ENCODE measurements around the gene BTK.

Gene BTK

DNA sequence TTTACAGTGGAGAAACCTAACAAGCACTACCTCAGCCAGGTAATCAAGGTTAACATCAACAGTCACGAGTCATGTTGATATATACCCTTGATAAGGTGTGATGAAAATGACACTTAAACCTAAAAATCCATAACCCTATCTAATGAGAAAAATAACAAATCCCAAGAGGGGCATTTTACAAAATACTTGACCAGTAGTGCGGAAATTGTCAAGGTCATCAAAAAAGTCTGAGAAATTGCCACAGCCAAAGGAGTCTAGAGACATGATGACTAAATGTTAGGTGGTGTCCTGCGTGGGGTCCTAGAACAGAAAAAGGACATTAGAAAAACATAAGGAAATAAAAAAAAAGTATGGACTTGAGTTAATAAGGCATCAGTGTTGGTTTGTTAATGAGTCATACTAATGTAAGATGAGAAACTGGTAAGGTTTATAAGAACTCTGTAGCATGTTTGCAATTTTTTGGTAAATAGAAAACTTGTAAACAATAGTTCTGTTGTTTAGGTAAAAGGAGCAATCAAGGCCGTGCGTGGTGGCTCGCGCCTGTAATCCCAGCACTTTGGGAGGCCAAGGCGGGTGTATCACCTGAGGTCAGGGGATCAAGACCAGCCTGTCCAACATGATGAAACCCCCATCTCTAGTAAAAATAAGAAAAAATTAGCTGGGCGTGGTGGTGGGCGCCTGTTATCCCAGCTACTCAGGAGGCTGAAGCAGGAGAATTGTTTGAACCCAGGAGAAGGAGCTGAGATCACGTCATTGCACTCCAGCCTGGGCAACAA is 7.7 kb upstream of the BTK start:
- no peak for DNase-seq (ENCODE audit: low spot score)

GRCh38 chrX:101391831-101392230 is 5.8 kb upstream of the BTK start:
- DNase-seq (ENCODE audit: low spot score): no peak

GRCh38 chrX:101390664-101391525 is 4.9 kb upstream of the BTK start, which contains the start of gene RPL36A:
Gene RPL36A, plus strand, starts transcription at chrX:101391011. Its CDS starts 33 bp downstream, at chrX:101391044.
- DNase-seq (ENCODE audit: low spot score): peak; percentile 92

DNA sequence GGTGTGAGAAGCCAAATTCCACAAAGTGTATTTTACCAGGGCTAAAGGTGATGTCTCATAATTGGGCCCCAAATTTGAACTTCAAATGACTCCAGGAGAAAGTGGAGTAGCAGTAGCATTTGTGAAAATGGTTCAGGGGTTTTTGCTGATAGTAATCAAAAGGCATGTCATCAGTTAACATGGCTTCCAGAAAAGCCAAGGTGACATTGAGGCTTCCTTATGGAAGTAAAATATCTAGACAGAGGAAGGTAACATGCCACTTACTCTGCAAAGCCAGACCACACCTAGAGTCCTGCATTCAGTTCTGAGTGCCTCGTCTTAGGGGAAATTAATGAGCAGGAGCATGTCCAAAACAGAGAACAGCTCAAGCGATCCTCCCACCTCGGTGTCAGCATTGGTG is 2.6 kb upstream of the BTK start:
- DNase-seq (ENCODE audit: low spot score): no peak

- no peak for DNase-seq (ENCODE audit: low spot score)
Measured at GRCh38 chrX:101386542-101386885, 523 bp upstream of the BTK start.

DNA sequence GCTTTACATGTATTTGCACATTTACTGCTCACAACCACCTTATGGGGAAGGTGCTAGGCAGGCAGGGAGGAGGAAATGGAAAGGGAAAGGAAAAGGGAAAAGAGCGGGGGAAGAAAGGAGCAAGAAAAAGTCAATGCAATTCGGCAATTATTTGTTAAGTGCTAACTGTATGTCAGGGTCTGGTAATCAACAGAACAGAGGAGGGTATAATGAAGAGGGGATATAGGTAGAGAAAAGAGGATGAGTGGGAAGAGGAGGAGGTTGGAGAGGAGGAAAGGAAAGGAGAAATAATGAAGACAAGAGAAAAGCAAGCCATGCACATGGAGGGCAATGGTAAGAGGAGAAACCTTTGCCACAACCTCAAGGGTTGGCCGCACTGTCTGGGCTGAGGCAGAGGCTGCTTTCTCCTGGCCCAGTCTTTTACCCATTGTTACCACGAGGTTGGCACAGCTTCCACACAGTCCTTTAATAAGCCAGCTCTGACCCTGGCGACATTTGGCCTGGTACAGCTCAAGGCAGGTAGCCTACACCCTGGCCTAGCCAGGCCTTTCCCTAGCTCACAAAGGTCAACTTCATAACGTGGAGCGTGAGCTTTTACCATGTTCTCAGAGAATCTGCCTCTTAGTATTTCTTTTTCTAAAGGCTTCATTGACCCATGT is 836 bp downstream of the BTK start:
- DNase-seq (ENCODE audit: low spot score): no peak

GRCh38 chrX:101383679-101384205 is 2.2 kb downstream of the BTK start:
- no peak for DNase-seq (ENCODE audit: low spot score)

DNA sequence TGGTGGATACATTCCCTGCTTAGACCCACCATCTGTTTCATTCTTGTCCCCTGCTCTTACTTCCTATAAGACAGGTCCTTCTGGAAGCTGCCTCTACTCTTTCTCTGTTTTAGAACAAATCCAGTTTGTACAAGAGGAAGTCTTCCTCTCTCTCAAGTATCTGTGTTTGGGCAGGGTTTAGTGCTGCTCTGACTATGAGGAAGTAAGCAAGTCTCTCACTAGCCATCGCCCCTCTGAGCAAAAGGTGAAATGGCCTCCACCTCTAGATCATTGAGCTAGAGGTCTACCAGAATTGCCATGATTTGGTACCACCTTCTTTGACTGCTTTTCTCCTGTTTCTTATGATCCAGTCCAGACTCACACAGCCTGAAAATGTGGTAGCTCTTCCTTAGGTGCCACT is 8.4 kb downstream of the BTK start:
- DNase-seq (ENCODE audit: low spot score): no peak

GRCh38 chrX:101370888-101371504 is 15.0 kb downstream of the BTK start:
- no peak for DNase-seq (ENCODE audit: low spot score)

DNA sequence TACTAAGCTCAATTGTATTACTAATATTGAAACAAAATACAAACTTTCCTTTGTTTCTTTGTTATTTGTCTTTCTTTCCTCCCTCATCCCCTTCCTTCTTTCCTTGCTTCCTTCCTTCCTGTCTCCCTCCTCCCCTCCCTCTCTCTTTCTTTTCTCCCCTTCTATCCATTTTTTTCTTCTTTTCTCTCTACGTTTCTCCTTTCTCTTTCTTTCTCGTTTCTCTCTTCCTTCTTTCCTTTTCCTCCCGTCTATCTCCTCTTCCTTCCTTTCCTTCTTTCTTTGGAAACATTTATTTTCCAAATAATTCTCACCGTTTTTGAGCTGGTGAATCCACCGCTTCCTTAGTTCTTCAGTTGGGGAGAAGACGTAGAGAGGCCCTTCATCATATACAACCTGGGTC is 16.3 kb downstream of the BTK start:
- no peak for DNase-seq (ENCODE audit: low spot score)

DNA sequence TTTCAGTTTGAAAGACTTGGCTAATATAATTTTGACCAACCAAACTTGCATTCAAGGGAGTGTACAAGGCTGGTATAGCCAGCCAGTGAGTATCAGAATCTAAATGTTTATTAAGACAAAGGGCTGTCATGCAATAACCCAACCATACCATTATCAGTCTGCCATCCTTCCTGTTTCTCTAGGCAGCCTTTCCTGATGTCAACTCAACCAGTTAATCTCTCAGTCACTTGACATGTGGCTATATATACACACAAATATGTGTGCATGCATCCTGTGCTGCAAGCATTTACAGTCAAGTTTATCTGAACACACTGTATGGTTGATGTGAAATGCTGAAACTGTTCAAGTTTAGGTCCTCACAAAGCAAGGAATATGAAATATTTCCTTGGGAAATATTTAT is 17.2 kb downstream of the BTK start:
- no peak for DNase-seq (ENCODE audit: low spot score)

DNA sequence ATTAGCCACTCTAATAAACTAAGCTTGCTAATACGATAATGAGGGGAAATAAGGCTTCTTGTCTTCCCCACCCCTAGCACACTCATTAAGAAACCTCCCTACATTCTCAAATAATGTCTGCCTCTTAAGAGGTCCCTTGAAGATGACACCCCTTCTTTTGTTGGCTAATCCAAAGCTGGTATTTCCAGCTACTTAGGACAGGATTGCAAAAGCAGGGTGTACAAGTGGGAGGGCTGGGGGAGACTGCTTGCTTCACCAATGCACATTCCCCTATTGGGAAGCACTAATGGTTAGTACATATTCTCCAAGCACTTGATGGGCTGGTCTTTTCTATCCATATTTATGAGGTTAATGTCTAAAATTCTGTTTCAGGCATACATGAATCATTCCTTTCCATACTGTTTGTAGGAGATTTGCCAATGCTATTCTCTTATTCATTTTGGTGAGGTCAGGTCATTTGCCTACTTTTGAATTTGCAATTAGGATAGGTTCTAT is 20.6 kb downstream of the BTK start:
- DNase-seq (ENCODE audit: low spot score): no peak

- DNase-seq (ENCODE audit: low spot score): no peak
Measured at GRCh38 chrX:101362757-101363156, 23.2 kb downstream of the BTK start.

- no peak for DNase-seq (ENCODE audit: low spot score)
Measured at GRCh38 chrX:101362116-101362515, 23.9 kb downstream of the BTK start.

DNA sequence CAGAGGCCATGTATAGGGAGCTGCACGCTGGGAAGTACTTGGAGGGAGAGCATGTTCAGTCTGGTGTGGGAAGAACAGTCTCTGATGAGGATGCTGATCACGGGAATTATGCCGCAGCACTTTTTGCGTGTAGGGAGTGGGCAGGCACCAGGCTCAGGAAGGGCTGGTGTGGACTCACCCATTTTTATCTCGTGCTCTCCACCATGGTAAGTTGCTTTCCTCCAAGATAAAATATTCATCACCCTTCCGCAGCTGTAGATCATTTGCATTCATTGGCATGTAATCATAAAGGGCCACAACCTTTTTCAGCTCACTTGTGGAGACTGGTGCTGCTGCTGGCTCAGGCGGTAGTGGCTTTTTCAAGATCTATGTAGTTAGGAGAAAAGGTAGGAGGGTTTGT is 25.6 kb downstream of the BTK start:
- no peak for DNase-seq (ENCODE audit: low spot score)

DNA sequence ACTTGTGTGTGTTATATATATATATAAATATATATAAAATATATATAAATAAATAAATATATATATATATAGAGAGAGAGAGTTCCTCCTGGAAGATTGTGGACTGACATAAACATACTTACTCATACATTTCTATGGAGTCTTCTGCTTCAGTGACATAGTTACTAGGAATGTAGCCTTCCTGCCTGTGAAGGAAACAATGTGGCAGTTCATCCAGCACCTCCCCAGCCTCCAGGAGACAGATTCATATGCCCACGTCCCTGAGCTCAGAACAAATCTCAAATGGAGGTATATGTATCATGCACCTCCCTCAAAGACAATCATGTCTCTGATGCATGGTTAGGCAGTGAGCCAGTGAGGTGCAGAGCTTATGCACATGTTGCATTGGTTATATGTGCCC is 26.0 kb downstream of the BTK start:
- DNase-seq (ENCODE audit: low spot score): no peak

DNA sequence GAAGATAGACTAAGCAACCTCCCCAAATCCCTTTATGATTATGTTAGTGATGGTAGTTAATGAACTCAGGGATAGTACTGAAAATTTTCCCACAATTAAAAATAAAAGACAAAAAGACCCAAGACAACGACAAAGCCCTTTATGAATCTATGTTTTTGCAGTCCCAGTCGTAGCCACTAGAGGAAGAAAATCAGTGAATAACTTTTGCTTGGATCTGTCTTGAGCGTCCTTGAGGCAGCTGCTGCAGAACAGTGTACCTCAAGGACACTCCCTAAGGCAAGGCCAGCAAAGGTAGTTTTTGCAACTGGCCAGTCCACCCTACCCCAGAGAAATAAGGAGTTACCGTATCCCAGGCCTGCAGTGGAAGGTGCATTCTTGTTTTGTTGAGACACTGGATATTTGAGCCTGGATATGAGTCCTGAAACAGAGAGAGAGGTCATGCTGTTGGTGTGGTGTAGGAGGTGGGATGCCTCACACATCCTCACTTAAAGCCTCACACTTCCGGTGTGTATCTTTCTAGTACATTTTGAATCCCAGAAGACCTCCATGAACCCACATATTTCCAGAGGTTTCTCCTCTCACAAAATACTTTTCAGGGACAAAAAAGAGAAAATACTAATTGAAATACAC is 28.7 kb downstream of the BTK start:
- peak; percentile 31 for DNase-seq (ENCODE audit: low spot score)

DNA sequence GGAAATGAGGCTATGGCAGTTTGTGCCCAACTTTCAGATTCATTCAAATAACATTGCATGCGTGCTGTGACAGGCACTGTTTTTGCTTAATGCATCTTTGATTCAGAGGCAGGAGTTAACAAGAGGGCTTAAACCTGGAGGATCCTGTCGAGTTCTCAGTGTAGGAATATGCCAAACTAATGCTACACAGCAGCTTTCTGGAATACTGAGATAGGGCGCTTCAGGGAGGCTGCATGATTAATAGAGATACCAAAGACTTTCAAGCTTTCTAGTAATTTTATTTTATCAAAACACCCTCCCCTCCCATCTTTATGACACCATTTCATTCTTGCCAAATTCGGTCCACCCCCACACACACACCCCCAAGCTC is 36.8 kb downstream of the BTK start:
- no peak for DNase-seq (ENCODE audit: low spot score)

DNA sequence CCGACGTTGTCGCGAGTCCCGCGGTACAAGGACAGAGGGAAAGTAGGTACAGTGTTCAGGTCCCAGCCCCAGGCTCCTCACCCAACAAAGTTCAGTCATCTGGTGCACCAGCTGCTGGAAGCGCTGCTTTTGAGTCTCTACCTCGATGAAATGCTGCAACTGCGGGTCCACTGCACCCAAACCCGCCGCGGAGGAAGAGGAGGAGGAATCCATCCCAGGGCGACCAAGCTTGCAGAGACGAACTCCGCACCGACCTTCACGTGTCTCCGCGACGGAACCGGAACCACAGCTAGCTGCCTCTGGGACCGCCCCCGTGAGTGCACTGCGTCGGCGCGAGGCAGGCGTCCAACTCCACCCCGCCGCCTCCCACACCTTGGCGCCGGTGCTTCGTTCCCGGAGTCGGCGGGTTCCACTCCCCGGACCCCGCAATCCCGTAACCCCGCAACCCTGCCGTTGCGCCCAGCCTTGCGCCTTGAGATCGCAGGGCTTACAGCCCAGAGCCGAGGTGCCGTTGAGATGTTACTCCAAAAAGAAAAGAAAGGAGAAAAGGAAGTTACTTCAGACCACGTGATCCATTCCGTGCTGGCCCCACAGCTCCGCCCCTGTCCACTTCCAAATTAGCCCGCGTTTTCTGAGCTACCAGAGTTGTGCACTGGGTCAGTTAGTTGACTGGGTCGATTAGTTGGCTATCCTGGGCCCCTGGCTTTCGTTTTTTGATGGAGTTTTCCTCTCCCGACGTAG is 37.4 kb downstream of the BTK start, which contains the start of gene TIMM8A:
TIMM8A (minus strand) TSS at position 291 of the 741 bp plus-strand sequence; CDS start at position 213, 78 bp downstream.
- DNase-seq (ENCODE audit: low spot score): peak; percentile 70

GRCh38 chrX:101347859-101348451 is 38.0 kb downstream of the BTK start:
- DNase-seq (ENCODE audit: low spot score): no peak
